NCI-H526 (cell line): Measurements from ENCODE around the gene SLC4A1.

Experiments used
- DNase-seq, 2 experiments: peaks; one replicate each; lab custom pipeline; 2025; lab: John Stamatoyannopoulos, UW

SLC4A1 gene

DNA sequence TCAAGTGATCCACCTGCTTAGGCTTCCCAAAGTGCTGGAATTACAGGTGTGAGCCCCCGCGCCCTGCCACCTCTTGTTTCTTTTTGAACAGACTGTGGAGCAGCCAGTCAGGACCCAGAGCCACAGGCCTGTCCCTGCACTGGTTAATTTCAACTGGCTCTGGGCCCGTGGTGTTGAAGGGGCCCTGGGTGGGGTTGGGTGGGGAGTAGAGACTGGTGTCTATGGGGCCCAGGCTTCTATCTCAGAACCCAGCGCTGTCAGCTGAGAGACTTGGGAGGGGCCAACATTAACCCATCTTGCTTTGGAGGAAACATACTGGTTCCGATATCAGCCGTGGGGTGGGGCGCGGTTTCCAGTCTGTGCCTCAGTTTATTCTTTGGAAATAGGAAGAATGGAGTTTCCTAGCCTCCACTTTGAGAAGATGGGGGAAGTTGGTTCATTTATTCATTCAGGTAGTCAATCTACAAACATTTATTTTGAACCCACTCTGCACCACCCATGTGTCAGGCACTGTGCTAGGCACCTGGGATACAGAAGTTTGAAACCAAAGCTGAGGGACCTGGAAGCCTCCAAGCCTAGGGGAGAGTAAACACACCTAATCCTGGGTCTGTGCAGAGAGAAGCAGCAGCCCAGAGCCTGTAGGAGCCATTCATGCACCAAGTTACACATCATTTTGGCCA lies 15.5 kb upstream of the SLC4A1 start:
- DNase-seq: no peak

DNA sequence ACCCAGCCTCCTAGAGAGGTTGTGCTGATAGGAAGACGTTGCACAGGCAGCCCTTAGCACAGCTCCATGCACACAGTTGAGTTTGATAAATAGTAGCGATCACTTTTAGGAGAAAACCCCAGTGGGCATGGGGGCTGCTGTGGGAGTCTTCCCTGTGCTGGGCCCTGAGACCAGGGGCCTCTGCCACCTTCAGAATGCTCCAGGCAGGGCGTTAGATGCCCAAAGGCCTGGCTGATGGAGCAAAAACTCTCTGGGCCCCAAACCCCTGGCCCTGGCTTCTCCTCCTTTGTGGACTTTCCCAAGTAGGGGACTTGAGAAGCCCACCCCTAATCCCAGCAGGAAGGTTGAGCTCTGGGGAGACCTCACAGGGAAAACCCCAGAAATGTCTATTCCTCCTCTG lies 14.3 kb upstream of the SLC4A1 start:
- no peak for DNase-seq

DNA sequence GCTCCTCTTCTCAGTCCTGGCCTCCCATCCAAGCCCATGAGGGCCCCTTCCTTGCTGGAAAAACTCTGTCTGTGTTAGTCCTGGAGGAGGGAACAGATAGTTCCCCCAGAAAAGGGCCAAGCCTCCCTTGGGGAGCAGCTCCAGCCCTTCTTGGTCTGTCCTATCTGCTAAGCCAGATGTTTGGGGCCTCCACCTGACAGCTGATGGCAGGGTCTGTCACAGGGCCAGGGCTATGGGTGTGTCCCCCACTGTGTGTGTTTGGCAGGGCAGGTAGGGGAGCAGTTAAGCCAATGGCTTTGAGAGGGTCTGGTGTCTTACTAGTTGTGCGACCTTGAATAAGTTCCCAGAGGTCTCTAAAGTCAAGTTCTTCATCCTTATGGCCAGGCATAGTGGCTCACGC lies 13.6 kb upstream of the SLC4A1 start:
- no peak for DNase-seq

DNA sequence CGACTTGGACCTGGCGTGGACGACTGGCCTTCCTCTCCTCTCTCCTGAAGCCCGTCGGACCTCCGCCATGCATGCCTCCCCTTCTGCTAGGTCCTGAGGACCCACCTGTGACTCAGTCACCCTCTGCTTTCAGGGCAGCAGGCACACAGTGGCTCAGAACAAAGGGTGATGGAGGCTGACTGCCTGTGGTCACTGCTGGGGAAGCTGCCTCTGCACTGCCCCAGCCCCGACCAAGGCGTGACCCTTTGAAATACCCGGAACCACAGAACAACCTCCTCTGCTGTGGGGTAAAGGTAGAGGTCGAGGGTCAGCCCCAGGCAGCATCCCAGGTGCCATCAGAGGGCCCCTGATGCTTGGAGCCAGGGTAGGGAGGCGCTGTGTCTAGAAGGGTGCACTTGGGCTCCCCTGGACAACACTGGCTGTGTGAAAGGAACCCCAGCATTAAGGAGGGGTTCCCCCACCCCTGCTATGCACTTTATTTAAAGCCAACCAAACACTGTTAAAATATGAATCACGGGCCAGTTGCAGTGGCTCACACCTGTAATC lies 12.5 kb upstream of the SLC4A1 start:
- no peak for DNase-seq

DNA sequence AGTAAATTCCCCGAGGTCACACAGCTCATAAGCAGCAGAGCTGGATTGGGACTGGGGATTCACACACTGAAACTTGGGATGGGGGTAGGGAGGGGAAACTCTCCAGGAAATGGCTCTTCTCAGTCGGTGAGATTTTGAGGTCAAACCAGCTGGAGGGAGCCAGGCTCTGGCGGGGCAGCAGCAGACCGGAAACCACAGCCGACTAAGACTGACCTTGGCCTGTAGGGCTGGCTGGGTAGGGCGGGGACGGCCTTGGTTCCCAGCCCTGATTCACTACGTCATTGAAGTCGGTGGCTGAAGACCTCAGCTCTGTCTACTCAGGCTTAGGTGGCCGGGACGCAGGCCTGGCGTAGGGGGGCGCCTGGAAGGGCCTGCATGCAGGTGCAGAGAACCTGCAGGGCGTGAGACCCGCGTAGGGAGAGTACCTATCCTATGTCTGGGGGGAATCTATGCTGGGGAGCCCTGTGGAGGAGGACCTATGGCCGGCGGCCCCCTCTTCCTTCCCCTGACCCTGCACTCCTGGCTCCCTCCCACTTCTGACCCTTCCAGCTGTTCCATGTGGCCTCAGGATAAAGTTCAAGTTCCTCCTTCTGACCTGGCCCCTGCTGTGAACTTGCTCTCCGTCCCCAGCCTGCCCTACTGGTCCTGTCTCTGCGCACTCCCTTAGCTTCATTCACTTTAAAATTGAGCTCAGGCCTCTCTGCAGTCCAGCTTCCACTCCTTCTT lies 11.9 kb upstream of the SLC4A1 start:
- no peak for DNase-seq

DNA sequence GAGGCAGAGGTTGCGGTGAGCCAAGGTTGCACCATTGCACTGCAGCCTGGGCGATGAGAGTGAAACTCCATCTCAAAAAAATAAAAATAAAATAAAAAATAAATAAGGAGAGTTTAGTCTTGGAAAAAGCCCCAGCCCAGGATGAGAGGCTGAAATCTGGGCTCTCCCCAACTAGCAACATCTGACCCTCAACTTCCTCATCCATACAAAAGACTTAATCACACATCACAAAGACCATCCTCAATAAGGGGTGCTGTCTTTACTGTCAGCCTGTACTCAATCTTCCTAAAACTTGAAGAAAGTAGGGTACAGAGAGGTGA lies 11.4 kb upstream of the SLC4A1 start:
- no peak for DNase-seq

DNA sequence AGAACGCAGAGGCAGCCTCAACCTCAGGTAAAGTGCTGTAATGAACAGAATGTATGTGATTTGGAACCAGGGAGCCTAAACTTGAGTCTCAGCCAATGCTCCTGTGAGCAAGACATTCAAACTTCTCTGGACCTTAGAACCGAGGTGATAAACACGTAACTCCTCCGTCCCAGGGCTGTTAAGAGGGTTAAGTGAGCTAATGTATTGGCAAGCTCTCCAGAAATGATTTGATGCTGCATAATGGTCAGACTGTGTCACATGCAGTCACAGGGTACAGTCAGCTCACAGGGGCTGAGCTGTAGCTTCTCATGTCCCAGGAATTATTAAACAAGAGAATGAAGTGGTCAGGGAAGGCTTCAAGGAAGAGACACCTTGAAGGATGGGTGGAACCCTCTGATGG lies 10.0 kb upstream of the SLC4A1 start:
- no peak for DNase-seq

DNA sequence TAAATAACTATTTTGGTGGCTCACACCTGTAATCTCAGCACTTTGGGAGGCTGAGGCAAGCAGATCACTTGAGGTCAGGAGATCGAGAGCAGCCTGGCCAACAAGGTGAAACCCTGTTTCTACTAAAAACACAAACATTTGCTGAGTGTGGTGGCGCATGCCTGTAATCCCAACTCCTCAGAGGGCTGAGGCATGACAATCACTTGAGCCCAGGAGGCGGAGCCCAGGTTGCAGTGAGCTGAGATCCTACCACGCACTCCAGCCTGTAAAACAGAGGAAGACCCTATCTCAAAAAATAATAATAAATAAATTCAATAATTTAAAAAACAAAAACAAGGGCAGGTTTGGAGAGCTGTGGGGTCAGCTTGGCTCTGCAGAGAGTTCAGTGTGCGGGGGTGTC lies 5.7 kb upstream of the SLC4A1 start:
- DNase-seq: no peak

DNA sequence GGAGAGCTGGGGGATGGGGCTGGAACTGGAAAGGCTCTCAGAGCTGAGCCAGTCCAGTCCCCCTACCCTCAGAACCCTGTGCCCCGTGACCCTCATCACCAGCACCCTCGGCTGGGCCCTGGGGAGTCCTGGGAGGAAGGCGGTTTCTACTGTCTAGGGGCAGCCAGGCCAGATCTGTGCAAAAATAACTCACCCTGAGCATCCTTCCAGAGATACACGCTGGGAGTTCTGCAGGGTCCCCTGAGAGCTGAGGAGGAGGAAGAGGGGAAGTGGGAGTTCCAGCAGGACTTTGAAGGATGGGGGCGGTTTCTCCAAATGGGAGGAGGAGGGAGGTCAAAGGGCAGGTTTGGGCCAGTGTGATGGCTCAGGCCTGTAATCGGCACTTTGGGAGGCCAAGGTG lies 5.0 kb upstream of the SLC4A1 start:
- DNase-seq: no peak

DNA sequence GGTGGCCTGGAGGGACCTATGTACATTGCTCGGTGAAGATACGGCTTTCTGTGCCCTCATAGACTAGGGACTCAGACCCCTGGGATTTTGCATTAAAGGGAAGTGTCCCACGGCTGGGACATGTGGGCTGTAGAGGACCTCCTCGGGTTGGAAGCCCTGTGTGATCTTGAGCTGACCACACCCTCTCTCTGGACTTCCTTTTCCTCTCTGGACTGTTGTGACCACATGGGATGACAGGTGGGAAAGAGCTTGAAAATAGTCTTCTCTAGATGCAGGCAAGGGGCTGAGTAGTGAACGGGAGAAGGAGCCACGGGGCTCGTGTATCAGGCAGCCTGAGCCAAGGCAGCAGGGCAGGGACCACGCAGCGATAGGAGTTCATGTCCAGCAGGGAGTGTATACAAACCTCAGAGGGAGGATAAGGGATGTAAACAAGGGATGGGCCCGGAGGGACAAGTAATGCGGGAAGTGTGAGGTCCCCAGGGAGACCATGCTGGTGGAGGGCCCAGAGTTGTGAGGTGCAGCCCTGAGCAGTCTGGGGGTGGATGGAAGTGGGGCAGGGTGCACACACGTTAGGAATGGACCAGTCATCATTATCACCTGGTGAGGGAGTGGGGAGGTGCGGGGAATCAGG lies 4.5 kb upstream of the SLC4A1 start:
- DNase-seq: no peak

DNA sequence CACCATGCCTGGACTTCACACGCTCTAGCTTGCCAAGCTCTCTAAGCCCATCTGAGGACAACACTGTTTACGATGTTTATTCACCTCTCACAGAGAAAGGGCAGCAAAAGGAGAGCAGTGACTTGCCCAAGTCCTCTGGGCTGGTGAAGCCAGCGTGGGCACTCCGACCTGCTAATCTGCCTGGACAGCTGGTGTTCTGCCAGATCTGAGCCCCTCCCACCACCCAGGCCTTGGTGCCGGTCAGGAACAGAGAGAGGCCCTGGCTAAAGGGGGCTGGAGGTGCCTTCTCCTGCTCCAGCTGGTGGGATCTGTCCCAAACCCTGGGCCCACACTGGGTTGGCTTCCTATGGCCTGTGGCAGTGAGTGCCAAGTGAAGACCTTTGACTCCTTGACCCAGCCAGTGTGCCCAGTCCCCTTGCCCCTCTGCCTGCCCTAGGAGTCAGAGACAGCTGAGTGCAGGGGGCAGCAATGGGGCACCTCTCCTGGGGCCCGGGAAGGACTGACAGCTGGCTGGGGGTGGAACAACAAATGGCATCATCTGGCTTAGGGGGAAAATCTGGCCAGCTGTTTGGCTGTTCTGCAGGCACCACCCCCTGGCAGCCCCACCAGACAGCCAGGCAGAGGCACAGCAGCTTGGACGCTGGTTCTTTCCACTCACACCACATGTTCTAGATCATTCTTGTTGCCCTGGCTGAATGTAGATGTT lies 1.8 kb upstream of the SLC4A1 start:
- no peak for DNase-seq

DNA sequence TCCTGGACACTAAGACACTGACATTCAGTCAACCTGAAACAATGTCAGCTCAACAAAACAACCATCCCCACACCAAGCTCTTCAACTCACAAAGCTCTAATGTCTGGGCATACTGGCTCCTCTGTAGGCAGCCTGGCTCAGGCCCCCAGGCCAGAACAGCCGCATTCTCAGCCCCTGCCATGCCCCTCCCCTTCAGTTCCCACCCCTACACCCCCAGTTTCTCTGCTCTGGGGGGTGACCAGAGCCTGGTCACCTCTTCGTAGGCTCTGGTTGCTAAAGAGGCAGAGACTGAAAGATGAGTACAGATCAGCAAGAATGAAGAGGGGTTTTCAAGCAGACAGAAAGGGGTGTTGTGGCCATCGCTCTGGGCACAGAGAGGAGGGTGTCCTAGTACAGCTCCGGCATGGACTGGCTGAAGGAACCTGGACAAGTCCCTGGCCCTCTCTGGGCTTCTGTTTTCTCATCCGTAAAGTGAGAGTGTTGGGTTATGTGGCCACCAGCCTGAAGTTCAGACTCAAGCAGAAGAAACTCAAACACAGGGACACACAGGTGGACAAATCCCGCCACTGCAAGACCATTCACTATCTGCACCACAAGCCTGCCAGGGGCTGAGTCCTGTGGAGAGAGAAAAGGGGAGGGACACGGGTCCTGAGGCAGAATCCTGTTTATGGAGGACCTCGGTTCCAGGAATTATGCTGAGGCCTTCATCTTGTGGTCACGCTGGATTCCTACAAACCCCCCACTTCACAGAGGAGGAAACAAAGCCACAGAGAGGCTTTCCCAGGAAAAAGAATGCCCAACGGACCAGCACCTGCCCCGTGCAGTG lies 987 bp upstream of the SLC4A1 start:
- DNase-seq: no peak

DNA sequence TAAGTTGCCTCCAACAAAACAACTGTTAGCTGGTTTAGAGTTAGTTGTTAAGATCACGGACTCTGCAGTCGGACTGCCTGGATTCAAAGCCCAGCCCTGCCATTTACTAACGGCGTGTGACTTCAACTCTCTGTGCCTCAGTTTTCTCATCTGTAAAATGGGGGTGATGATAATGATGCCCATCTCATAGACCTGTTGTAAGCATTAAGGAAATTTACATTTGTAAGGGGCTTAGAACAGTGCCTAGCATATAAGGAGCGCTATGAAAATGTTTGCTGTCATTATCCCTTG lies 825 bp downstream of the SLC4A1 start:
- no peak for DNase-seq

DNA sequence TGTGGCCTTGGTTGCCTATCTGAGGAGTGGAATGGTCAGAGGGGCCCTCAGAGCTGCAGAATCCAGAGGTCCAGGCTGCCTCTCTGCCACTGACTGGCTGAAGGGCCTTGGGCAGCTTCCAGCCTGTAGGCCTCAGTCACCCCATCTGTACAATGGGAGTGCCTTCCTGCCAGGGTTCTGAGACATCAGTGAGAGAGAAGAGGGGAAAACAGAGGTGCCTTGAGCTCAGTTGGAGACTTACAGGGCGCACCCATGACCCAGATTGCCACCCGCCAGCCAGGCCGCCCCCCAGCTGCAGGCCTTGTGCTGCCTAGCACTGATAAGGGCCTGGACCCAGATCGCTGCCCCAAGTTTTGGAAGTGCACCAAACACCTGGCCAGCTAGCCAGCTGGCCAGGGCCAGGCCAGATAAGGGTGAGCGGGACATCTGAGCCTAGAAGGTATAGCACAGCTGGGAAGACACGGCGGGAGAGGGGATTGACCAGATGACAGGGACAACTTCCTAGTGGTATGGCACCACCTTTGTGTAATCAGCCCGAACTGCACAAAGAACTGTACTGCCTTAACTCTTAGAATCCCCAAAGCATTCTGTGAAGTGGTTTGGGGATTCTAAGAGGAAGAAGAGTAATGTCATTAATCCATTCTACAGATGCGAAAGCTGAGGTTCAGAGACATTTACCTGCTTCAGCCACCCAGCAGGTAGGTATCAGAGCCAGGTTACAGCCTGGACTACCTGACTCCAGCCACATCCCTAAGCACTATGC lies 1.4 kb downstream of the SLC4A1 start:
- no peak for DNase-seq

DNA sequence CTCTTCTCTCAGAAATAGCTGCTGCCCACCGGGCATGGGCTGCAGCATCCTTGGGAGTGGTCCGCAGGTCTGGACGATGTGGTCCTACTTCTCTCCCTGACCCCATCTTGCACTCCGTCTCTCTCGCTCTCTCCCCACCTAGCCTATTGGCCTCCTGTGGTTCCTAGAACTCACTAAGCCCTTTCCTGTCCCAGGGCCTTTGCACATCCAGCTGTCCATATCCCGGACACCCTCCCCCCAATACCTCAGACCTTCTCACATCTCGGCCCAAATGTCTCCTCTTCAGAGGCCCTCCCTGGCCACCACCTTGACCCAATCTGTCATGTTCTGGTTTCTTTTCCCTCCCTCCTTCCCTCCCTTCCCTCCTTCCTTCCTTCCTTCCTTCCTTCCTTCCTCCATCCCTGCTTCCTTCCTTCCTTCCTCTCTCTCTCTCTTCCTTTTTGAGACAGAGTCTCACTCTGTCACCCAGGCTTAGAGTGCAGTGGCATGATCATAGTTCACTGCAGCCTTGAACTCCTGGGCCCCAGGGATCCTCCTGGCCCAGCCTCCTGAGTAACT lies 4.5 kb downstream of the SLC4A1 start:
- no peak for DNase-seq

DNA sequence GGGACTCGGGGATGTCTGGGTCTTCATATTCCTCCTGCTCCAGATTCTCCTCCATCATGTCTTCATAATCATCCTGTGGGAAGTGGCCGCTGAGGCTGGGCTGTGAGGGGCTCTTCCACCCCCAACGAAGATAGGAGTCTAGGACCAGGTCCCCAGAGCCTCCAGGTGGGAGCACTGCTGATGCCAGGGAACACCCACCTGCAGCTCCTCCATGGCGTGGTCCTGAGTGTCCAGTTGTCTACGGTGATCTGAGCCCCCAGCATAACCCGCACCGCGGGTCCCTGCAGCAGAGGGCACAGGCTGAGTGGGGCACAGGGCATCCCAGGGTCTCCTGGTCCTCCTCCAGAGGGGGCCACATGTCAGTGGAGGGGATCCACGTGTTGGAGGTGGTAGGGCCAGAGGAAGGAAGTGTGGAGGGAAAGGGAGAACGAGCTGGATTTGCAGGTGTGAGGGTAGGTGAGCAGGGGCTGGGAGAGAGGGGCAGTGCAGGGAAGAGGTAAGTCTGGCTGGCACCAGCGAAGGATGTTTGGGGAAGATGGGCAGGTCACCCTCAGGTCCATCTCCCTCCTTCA lies 5.2 kb downstream of the SLC4A1 start:
- DNase-seq: no peak

DNA sequence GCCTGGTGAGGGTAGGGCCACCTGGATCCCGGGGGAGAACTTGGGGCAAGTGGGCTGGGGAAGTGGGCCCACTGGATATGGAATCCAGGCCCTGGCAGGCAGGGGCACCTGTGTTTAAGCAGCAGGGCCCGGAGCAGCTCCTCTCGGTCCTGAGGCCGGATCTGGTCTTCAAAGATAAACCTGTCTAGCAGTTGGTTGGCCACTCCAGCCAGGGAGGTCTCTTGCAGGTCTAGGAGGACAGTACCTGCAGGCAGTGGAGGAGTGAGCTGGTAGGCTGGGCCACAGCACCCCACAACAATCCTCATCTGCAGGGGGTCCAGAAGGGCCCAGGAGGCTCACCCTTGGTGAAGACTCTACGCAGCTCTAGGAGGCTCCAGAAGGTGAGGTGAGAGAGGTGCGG lies 7.6 kb downstream of the SLC4A1 start:
- DNase-seq: no peak

DNA sequence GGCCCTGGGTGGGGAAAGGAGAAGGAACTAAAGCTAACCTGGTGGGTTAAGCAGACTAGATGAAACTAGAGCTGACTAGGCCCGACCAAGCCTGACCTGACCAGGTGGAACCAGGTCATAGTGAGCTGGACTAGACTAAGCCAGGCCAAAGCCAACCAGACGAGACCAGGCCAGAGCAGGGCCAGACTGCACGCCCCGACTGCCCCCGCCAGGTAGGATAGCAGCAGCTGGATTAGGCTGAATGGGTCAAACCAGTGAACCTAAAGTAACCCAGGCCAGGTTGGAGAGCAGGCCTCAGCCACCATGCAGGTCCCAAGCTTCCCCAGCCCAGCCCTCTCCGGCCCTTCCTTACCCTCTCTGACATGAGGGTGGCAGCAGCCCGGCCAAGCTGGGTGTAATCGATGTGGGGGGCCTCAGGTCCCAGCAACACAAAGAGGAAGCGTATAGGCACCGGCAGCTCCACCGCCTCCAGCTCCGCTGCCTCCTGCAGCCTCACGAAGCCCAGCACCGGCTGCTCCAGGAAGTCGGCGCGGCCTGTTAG lies 9.1 kb downstream of the SLC4A1 start:
- no peak for DNase-seq

DNA sequence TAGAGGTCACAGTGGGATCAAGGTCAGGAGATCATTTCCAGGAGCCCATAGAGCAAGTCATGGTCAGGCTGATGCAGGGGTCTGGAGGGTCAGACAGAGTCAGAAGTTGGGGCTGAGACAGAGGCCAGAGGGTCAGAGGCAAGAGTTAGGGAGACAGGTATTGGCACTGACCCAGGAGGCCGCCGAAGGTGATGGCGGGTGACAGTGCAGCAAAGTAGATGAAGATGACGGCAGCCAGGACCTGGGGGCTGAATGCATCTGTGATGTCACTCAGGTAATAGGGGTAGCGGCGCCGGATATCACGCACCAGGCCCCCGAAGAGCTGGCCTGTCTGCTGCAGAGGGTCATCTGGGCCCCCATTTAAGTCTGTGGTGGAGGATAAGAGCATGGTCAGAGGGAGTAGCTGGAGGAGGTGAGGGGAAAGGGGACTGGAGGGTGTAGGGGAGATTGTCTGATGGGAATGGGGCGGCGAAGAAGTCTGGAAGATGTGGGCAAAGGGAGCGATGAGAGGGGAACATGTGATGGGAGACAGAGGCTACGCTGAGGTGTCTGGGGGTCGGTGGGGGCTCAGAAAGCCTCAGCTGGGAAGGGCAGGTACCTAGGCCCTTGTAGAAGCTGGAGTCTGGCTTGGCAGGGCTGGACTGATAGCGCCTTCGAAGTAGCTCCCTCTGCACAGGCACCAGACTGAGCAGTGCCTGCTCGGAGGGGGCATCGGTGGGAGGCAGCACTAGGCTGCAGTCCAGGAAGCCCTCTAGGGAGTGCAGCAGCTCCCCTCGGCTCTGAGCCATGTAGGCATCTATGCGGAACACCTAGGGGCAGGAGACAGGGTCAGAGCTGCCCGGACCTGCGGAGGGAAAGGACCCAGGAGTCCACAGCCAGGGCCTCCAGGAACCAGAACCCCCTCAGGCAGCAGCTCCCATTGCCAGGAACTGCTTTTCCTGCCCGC lies 9.8 kb downstream of the SLC4A1 start:
- DNase-seq: no peak
